Hematopoietic multipotent progenitor cell treated with erythropoietin and hydrocortisone succinate and interleukin-3 and kit ligand, for 17 days (in vitro differentiated cells): ENCODE measurements around the gene MYH6.

Experiments
- DNase-seq: peaks from one replicate; pipeline ENCODE4 v3.0.0-alpha.2; 2015; ENCODE audit warnings: low spot score

Gene MYH6

DNA sequence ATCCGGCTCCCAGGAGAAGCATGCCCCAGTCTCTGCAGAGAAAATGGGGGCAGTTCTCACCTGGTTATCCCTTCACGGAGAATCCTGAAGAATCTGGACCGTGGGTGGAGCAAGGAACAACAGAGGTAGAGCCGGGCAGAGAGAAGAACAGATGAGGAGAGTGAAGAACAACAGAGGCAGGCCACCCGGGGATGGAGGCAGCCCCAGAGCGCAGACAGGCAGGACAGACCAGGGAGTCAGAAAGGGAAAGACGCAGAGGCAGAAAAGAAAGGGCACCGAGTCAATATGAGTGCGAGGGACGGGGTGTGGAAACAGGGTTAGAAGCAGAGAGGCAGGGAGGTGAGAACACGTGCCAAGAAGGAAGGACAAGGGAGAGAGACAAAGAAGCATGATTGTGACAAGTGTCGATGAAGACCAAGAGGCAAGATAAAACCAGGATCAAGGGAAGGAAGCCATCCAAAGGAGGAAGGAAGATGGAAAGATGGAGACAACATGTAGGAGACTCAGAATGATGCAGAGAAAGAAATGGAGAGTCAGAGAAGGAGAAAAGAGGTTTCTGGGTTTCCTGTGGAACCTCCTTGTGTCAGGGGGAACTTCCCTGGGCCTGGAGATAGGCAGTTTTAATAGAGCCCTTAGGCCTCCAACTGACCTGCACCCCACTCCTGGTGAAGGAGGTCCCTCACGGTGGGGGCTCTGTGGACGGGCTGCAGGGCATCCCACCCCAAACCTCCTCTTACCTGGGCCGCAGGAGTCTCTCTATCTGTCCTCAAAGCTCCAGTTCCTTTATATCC lies at the start of gene MYH6:
TSS of gene MYH6 (minus strand) at position 758 of the 791 bp plus-strand sequence. CDS start 1,050 bp downstream, outside the sequence.
- no peak for DNase-seq

DNA sequence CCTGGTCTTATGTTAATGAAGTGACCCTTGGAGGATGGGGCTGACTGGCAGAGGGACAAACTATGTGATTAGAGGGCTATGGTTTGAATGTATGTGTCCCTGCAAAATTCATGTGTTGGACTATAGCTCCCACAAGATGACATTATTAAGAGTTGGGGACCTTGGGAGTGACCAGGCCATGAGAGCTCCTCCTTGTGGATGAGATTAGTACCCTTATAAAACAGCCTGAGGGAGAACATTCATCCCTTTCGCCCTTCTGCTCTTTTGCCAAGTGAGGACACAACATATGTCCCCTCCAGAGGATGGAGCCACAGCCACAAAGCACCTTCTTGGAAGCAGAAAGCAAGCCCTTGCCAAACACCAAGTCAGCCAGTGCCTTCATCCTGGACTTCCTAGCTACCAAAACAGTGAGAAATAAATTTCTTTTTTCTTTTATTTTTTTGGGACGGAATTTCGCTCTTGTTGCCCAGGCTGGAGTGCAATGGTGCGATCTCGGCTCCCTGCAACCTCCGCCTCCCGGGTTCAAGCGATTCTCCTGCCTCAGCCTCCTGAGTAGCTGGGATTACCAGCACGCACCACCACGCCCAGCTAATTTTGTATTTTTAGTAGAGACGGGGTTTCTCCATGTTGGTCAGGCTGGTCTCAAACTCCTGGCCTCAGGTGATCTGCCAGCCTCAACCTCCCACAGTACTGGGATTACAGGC lies 49.0 kb upstream of the MYH6 start:
- peak; percentile 11 for DNase-seq

- peak; percentile 61 for DNase-seq
These were observed 46.4 kb upstream of the MYH6 start for GRCh38 chr14:23454445-23454856.

GRCh38 chr14:23452237-23452636 lies 44.2 kb upstream of the MYH6 start:
- DNase-seq: no peak

- DNase-seq: no peak
These were observed 42.3 kb upstream of the MYH6 start for GRCh38 chr14:23450379-23450778.

DNA sequence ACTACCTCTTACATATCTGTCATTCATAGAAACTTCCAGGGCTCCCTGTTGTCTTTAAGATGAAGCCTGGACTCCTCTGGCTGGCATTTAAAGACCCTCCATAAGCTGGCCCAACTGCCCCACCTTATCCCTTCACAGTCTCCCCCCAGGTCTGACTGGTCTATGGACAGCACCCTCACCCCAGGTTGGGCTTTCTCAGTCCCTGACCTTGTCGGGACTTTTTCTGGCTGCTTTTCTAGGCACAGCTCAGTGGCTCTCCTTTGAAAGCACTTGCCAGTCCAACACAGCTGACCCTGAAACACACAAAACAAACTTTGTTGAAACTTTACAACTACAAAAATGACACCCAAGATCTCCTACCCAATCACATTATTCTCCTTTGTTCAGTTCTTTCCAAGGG lies 41.2 kb upstream of the MYH6 start:
- no peak for DNase-seq

DNA sequence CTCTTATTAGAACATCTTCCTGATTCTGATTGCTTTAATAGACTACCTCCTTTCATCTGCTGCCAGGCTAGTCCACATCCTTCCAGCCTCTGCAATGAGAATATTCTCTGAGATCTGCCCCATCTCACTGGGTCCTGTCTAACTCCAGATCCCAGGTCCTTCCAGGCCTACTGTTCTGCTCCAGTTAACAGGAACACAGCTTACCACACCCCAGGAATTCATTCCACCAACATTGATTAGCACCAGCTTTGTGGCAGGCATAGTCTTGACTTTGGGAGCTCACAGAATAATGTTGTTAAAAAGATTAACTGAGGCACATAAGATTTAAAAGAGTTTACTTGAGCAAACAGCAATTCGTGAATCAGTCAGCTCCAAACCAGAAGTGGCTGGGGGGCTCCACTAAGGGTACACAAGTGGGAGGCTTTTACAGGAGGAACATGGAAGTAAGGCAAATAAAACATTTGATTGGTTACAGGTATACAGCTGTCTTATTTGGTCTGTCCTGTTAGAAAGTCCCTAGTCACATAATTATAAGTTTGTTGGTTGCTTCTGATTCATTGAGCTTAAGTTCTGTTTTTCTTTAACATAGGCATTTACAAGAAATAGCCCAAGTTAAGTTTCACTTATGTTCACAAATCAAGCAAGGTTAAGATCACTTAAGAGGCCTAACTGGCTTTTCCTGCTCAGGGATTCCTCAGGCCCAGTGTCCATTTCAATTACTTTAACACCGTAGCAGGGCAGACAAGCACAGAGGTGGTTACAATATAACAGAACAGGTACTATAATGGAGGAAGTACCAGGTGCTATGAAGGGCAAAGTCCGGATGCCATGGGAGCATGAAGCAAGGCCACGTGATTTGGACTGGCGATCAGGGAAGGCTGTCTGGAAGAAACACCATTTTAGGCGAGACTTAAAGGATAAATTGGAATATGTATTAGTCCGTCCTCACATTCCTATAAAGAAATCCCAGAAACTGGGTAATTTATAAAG lies 39.6 kb upstream of the MYH6 start:
- no peak for DNase-seq

DNA sequence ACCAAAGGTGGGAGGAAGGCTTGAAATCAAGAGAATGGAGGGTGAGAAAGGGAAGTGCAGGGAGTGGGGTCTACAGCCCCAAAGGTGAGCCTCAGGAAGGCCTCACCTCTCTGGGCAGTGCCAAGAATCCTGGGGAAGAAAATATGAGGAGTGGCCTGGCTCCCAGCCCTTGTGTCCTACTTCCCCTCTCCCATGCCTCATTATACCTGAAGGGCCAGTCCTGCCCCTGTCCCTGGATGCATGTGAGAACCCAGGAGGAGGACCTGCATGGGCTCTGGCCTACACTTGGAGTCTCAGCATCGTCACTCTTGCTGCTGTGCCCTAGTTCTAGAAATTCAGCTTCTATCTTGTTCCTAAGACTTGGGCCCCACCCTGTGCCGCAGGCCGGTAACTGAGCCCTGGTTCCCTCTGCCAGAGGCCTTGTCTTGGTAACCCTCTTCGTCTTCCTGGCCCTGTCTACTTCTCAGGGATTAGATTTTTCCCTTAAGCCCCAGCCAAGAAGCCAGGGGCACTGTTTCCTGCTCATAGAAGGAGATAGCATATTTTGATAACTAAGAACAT lies 38.3 kb upstream of the MYH6 start:
- DNase-seq: no peak

DNA sequence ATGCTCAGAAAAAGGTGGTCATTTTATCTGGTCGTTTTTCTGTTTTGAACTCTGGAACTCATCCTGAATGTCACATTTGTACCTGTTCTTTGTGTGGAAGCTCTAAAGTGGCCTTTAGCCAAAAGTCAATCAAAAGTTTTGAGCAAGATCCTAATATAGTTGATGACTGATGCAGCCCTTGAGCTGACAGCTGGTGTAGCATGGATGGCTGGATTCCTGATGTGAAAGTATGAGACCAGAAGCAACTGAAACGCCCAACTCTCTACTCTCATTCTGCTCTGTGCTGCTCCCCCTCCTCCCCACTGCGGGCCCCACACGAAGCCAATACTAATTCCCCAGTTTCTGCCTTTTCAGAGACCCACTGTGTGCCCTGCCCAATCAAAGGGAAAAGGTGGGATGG lies 37.7 kb upstream of the MYH6 start:
- DNase-seq: no peak

GRCh38 chr14:23444314-23444713 lies 36.2 kb upstream of the MYH6 start:
- DNase-seq: no peak

- DNase-seq: no peak
These were observed 35.8 kb upstream of the MYH6 start for GRCh38 chr14:23443881-23444280.

DNA sequence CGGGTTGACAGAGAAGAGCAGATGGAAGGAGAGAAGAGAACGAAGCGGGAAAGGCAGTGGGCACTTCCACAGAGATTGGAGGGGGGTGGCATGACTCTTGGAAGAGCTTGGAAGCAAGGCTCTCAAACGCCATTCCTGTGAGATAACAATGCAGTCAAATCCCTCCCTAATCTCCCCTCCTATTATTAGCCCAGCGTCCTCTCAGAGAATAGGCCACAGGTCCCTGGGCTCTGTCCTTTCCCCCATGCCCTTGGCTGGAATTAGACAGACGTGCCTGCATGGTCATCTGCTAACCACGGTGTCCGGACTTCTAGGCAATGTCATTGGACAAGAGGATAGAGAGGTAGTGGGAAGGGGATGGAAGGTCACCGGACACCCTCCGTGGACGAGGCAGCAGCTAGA lies 35.3 kb upstream of the MYH6 start:
- DNase-seq: no peak

- DNase-seq: no peak
These were observed 34.8 kb upstream of the MYH6 start for GRCh38 chr14:23442721-23443356.

- DNase-seq: no peak
These were observed 33.0 kb upstream of the MYH6 start for GRCh38 chr14:23441076-23441475.

- DNase-seq: no peak
These were observed 31.2 kb upstream of the MYH6 start for GRCh38 chr14:23439107-23439835.

DNA sequence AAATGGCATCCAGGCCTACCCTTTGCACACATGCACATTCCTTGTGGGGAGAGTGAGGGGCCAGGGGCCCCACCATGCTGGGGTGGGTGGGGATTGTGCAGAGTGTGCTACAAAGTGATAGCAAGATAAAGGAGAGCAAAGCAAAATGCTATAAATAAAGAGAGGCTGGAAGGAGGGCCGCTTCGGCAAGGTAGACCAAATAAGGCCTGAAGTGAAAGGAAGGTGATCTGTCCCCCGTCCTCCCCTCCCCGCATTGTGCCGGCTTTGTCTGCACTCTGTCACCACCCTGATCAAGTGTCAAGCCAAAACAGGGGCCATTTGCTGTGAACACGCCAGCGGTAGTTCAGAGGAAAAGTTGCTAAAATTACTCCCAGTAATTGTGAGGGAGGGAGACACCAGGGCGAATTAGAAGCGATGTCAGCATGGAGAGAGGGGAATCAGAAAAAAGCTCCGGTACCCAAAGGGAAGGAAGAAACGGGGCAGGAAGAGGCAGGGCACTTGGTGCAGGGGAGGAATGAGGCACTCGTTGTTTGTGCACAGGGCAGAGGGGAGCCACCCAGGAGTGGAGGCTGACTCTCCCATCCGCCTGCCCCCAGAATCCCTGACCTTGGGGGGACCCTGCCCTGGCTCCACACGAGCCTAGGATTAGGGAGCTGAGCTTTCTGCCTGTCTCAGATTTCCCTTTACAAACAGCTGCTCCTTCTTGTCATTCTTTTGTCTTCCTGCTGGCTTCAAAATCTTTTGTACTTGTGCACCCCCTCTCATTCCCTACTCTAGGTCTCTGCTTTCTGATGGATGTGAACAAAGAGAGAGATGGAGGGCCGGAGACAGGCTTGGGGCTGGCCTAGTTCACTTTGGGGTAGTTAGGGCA lies 30.3 kb upstream of the MYH6 start:
- no peak for DNase-seq

GRCh38 chr14:23437133-23438100 lies 29.3 kb upstream of the MYH6 start:
- no peak for DNase-seq

- DNase-seq: no peak
These were observed 28.5 kb upstream of the MYH6 start for GRCh38 chr14:23436327-23437132.
